Bladder microvascular endothelial cell (primary cell): ENCODE results near the gene SMIM14. TPM values are rescaled to one million over a fixed set of nuclear protein-coding genes. Genes with fewer than 3 reads are reported as not detected.

Experiments used
- total RNA-seq: library from RNA; depleted of rRNA; stranded (reverse); fragments of >200 nt; gene quantifications from 2 replicates; pipeline ENCODE4 v1.2.3, GENCODE V29; 2014

The SMIM14 gene
- 9.9 and 22.2 TPM in 2 replicates for total RNA-seq

GRCh38 chr4:39638354-39639239 is at the start of gene SMIM14:
Gene SMIM14 (minus strand): TSS chr4:39638865. CDS start chr4:39605145, 33,720 bp downstream.

DNA sequence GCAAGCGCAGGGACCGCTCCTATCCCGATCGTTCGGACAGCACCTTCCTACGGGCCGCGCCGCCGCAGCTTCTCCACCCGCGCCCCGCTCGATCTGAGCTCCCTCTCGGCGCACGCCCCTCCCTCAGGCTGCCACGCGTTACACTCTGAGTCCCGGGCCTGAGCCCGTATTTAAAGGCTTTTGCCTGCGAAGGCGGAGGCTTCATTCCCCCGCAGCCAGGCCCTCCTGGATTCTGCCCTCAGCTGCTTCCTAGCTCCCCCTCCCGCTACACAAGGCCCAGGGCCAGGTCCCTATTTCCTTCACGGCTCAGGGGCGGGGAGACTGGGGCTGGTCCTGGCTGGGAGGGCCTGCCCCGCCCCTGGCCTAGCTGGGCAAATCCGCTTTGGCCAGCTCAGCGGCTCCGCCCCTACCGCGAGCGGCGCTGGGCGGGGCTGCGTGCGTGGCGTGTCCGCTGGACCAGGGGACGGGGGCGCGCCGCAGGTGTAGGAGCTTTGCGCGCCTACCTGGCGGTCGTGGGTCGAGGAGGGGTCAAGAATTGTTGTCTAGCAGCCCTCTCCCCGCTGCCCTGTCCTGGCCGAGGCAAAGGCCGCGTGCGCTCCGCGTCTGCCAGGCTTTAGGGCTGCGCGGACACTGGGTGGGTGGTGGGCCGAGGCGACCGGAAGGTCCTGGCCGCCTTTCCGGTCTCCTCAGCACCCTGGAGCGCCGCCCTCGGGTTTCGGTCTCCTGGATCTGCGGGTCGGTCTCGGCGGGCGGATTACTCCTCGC is 111.2 kb downstream of the SMIM14 start, which contains the start of gene UGDH:
Gene UGDH, minus strand, starts transcription at position 144 of the 765 bp plus-strand sequence. CDS start 5,927 bp downstream, outside the sequence.

Other genes starting within 250 kb of the SMIM14 start
- 0.06 TPM in 1 of 2 replicates, not detected in the other for gene KLB, start 231.9 kb downstream of the SMIM14 start, total RNA-seq
- gene RPL9, start 179.9 kb downstream of the SMIM14 start, total RNA-seq = 734 and 2,864 TPM in 2 replicates
- 3.9 and 5.1 TPM in 2 replicates for gene LIAS, start 179.8 kb downstream of the SMIM14 start, total RNA-seq
- 36.8 and 46.3 TPM in 2 replicates for gene UGDH, start 111.4 kb downstream of the SMIM14 start, total RNA-seq
- 11.7 and 25.5 TPM in 2 replicates for gene UBE2K, start 59.3 kb upstream of the SMIM14 start, total RNA-seq